Keratinocyte (primary cell): Measurements from ENCODE around the gene KNG1. TPM values are rescaled to one million over a fixed set of nuclear protein-coding genes. Genes with fewer than 3 reads are reported as not detected.
"Not testable (repeated sequence)": the region's sequence is repeated elsewhere in the genome, so short reads cannot be mapped to it uniquely, and the experiment has no call there.

Experiments
- DNase-seq: peaks from one replicate; pipeline ENCODE4 v3.0.0-alpha.2; 2011; ENCODE audit warnings: low read depth, missing footprints, low spot score
- FAIRE-seq: peaks from 2 replicates; lab custom pipeline; 2011; peaks lifted over from hg19 to GRCh38; lab: Jason Lieb, UNC
- H2AFZ ChIP-seq: 2 replicates; pipeline ENCODE4 v1.6.0; 2012; ENCODE audit warnings: low read length, control low read depth, inconsistent platforms; ENCODE audit not compliant: control insufficient read depth
- H3K27ac ChIP-seq: 2 replicates; pipeline ENCODE4 v1.5.1; 2011; ENCODE audit warnings: low read length; ENCODE audit not compliant: control insufficient read depth, insufficient read depth
- H3K27me3 ChIP-seq: 3 replicates; pipeline ENCODE4 v1.6.0; 2011; ENCODE audit warnings: low read length; ENCODE audit not compliant: control insufficient read depth, insufficient read depth; ENCODE audit errors: extremely low read depth
- H3K36me3 ChIP-seq, 2 experiments: 2 replicates in 1 of 2; 3 replicates in 1 of 2; pipeline ENCODE4 v1.5.1; 2011; ENCODE audit warnings: low read length in 2 of 2, mild to moderate bottlenecking in 1 of 2; ENCODE audit not compliant: control insufficient read depth in 2 of 2, insufficient read depth in 2 of 2; ENCODE audit errors: extremely low read depth in 1 of 2
- H3K4me1 ChIP-seq: 3 replicates; pipeline ENCODE4 v1.5.1; 2011; ENCODE audit warnings: low read length; ENCODE audit not compliant: control insufficient read depth, insufficient read depth; ENCODE audit errors: extremely low read depth
- H3K4me2 ChIP-seq: 3 replicates; pipeline ENCODE4 v1.6.0; 2011; ENCODE audit warnings: low read depth, low read length; ENCODE audit not compliant: control insufficient read depth, insufficient read depth; ENCODE audit errors: extremely low read depth
- H3K4me3 ChIP-seq, 3 experiments: fragments of 200-600 bp in 1 of 3; sonication (generic) in 1 of 3; 2 replicates in 2 of 3; 3 replicates in 1 of 3; pipeline ENCODE4 v1.5.1; 2011 to 2016; ENCODE audit warnings: low read length in 3 of 3, mild to moderate bottlenecking in 3 of 3, control low read depth in 2 of 3, inconsistent platforms in 1 of 3, low read depth in 1 of 3, mixed read lengths in 1 of 3, mixed run types in 1 of 3, moderate library complexity in 1 of 3; ENCODE audit not compliant: control insufficient read depth in 2 of 3, insufficient read depth in 2 of 3; ENCODE audit errors: extremely low read depth in 1 of 3
- H3K79me2 ChIP-seq: 2 replicates; pipeline ENCODE4 v1.6.0; 2012; ENCODE audit warnings: low read length; ENCODE audit not compliant: control insufficient read depth, insufficient read depth
- H3K9ac ChIP-seq: 3 replicates; pipeline ENCODE4 v1.6.0; 2011; ENCODE audit warnings: low read length; ENCODE audit not compliant: control insufficient read depth, insufficient read depth; ENCODE audit errors: extremely low read depth
- H3K9me1 ChIP-seq: 3 replicates; pipeline ENCODE4 v1.6.0; 2011; ENCODE audit warnings: low read length; ENCODE audit not compliant: control insufficient read depth, insufficient read depth; ENCODE audit errors: extremely low read depth
- H3K9me3 ChIP-seq: 2 replicates; pipeline ENCODE4 v1.5.1; 2012; ENCODE audit warnings: low read depth, low read length; ENCODE audit not compliant: control insufficient read depth
- H4K20me1 ChIP-seq: 3 replicates; pipeline ENCODE4 v1.6.0; 2011; ENCODE audit warnings: low read length; ENCODE audit not compliant: control insufficient read depth, insufficient read depth; ENCODE audit errors: extremely low read depth
- CTCF ChIP-seq, 3 experiments: IDR thresholded peaks in 1 of 3; conservative IDR thresholded peaks in 1 of 3; optimal IDR thresholded peaks in 1 of 3; 2 replicates in 2 of 3; 3 replicates in 1 of 3; pipeline versions ENCODE3 to v1.5.1; 2011; ENCODE audit warnings: low read length in 3 of 3, mild to moderate bottlenecking in 3 of 3, moderate library complexity in 2 of 3, control low read depth in 1 of 3, inconsistent platforms in 1 of 3; ENCODE audit not compliant: insufficient read depth in 2 of 3; ENCODE audit errors: extremely low read depth in 1 of 3
- EZH2 ChIP-seq: IDR thresholded peaks from one replicate; pipeline ENCODE4 v1.6.1; 2012; ENCODE audit warnings: inconsistent platforms, mild to moderate bottlenecking, low read length, moderate library complexity
- dilution Hi-C: fragments of 300-500 bp; cut with MboI; formaldehyde crosslinking; loops from one replicate; pipeline ENCODE4 v1.7.0; 2020; ENCODE audit warnings: low sequenced_read_pairs; ENCODE audit not compliant: extremely low pct_ligation_motif_present
- polyA plus RNA-seq, 5 experiments: library from polyadenylated mRNA; depleted of rRNA in 3 of 5; stranded (reverse) in 3 of 5; stranded (forward) in 1 of 5; unstranded in 1 of 5; fragments of >200 nt; gene quantifications; 1 replicate in 1 of 5; 2 replicates in 3 of 5; 3 replicates in 1 of 5; pipeline versions ENCODE4 v1.2.1 to v1.2.3, GENCODE V29; 2011 to 2012; ENCODE audit warnings: missing spikeins in 2 of 5, low read depth in 1 of 5, low replicate concordance in 1 of 5

Gene KNG1
- polyA plus RNA-seq, 1 donor (not counting 4 experiments of a cell fraction or from before 2014, with no cell fraction given): not detected

GRCh38 chr3:186705882-186706780 is 11.0 kb upstream of the KNG1 start:
- dilution Hi-C loops: no loop called here
- no peaks in the 10 kb centered on the region for H3K9me1 ChIP-seq
- no peak overlapping the region for H2AFZ ChIP-seq
- no peak overlapping the region for H3K4me2 ChIP-seq
- TF ChIP-seq EZH2 (no peak), CTCF (optimal IDR thresholded peaks at IDR 0.05 in 1 of 3, IDR thresholded peaks at IDR 0.05 in 1 of 3, conservative IDR thresholded peaks at IDR 0.05 in 1 of 3; ENCODE audit: extremely low read depth in 1 of 3, insufficient read depth in 2 of 3, low read length in 3 of 3) (no peak)
- no peak overlapping the region for H3K27ac ChIP-seq
- DNase-seq (no peak), FAIRE-seq (no peak)
- no peaks in the 10 kb centered on the region for H3K36me3 ChIP-seq
- H4K20me1 ChIP-seq: no peaks in the 10 kb centered on the region
- no peaks in the 10 kb centered on the region for H3K27me3 ChIP-seq
- H3K4me1 ChIP-seq: no peaks in the 10 kb centered on the region
- no peak overlapping the region for H3K4me3 ChIP-seq
- H3K79me2 ChIP-seq: no peaks in the 10 kb centered on the region
- H3K9me3 ChIP-seq: no peaks in the 10 kb centered on the region
- H3K9ac ChIP-seq: no peak overlapping the region

- dilution Hi-C loops: no loop called here
- Histone ChIP-seq H2AFZ (no peak overlapping the region), H3K36me3 (no peaks in the 10 kb centered on the region), H3K9me3 (no peaks in the 10 kb centered on the region), H3K9ac (no peak overlapping the region), H3K79me2 (no peaks in the 10 kb centered on the region), H3K4me3 (no peak overlapping the region), H3K9me1 (no peaks in the 10 kb centered on the region), H3K4me1 (no peaks in the 10 kb centered on the region), H3K27ac (no peak overlapping the region), H3K4me2 (no peak overlapping the region), H3K27me3 (no peaks in the 10 kb centered on the region), H4K20me1 (no peaks in the 10 kb centered on the region)
- no peak for DNase-seq
- TF ChIP-seq EZH2 (no peak), CTCF (optimal IDR thresholded peaks at IDR 0.05 in 1 of 3, IDR thresholded peaks at IDR 0.05 in 1 of 3, conservative IDR thresholded peaks at IDR 0.05 in 1 of 3; ENCODE audit: extremely low read depth in 1 of 3, insufficient read depth in 2 of 3, low read length in 3 of 3) (no peak)
- no peak for FAIRE-seq
Observed at GRCh38 chr3:186708983-186709679, 8.0 kb upstream of the KNG1 start.

- H4K20me1 ChIP-seq, H2AFZ ChIP-seq, FAIRE-seq, dilution Hi-C loops, H3K9me1 ChIP-seq, H3K27ac ChIP-seq, H3K27me3 ChIP-seq, H3K4me2 ChIP-seq, H3K9me3 ChIP-seq, H3K79me2 ChIP-seq, DNase-seq, H3K4me1 ChIP-seq, H3K36me3 ChIP-seq, H3K4me3 ChIP-seq, H3K9ac ChIP-seq: not testable (repeated sequence)
Observed at GRCh38 chr3:186710694-186711093, 6.5 kb upstream of the KNG1 start.
